Activated T-cell treated with anti-CD3 and anti-CD28 coated beads, Interleukin-2, amount 50 U/mL, for 72 hours (primary cell): ENCODE results near the gene TMEM178B. TPM values are rescaled to one million over a fixed set of nuclear protein-coding genes. Genes with fewer than 3 reads are reported as not detected.
"Not testable (repeated sequence)": the region's sequence is repeated elsewhere in the genome, so short reads cannot be mapped to it uniquely, and the experiment has no call there.

Experiments used
- ATAC-seq, 2 donors: fragments of 150-1000 bp; cut with Tn5 transposase; replicated peaks in 1 of 2; 2 replicates each; pipeline ENCODE4 v1.10.0; 2021; ENCODE audit warnings: moderate library complexity in 2 of 2, mild to moderate bottlenecking in 1 of 2
- DNase-seq, 2 donors: peaks; one replicate each; pipeline ENCODE4 v3.0.0; 2021 to 2022; ENCODE audit warnings: mixed read lengths in 1 of 2
- H3K27ac Mint-ChIP-seq: one replicate; pipeline ENCODE4 v1.8.0; 2022; ENCODE audit warnings: mild to moderate bottlenecking, moderate library complexity, mixed read lengths
- H3K27me3 Mint-ChIP-seq: one replicate; pipeline ENCODE4 v1.8.0; 2022; ENCODE audit warnings: low read depth, mixed read lengths
- H3K36me3 Mint-ChIP-seq, 2 donors: one replicate each; pipeline ENCODE4 v1.8.0; 2022; ENCODE audit warnings: mixed read lengths in 2 of 2, mild to moderate bottlenecking in 1 of 2; ENCODE audit not compliant: insufficient read depth in 2 of 2
- H3K4me1 Mint-ChIP-seq: one replicate; pipeline ENCODE4 v1.8.0; 2022; ENCODE audit warnings: low read depth, mixed read lengths
- H3K4me3 Mint-ChIP-seq, 2 donors: one replicate each; pipeline ENCODE4 v1.8.0; 2022; ENCODE audit warnings: mild to moderate bottlenecking in 2 of 2, mixed read lengths in 2 of 2, moderate library complexity in 2 of 2
- H3K9me3 Mint-ChIP-seq, 2 donors: one replicate each; pipeline ENCODE4 v1.8.0; 2022; ENCODE audit warnings: mixed read lengths in 2 of 2
- total RNA-seq, 2 donors: library from RNA; stranded (reverse); gene quantifications; one replicate each; pipeline ENCODE4 v1.2.3, GENCODE V29; 2022

The TMEM178B gene
- 1 to 10 TPM; 1.0 to 1.4 TPM for total RNA-seq

DNA sequence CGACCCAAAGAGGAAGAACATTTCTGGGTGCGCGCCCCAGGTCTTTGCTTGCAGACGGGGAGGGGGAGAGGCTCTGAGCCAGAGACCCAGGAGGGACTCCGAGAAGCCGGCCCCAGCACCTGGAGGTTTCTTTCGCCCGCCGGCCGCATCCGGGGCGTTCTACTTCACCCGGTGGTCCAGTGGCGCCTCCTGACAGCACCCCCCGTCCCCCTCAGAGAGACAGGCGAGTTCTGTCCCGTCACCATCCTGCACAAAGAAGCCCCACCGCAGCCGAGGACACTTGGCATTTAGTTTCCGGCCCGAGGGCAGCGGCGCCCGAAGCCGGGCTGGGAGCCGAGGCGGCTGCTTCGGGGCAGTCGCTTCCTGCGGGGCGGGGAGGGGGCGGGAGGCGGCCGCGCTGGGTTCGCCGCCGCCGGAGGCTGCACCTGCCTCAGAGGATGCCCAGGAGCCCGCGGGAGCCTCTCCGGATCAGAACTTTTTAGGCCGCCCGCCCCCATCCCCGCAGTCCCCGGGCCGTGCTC lies at the start of gene TMEM178B:
TMEM178B (plus strand) TSS at position 424 of the 521 bp plus-strand sequence.
- DNase-seq (peak; percentile 18 to 37), ATAC-seq (peak; percentile 32 to 44)
- peaks cover 0 to 3% of the 10 kb centered on the region in 2 donors for H3K36me3 Mint-ChIP-seq
- H3K4me3 Mint-ChIP-seq = peak within 1 kb of the TSS; percentile 86 to 92
- H3K9me3 Mint-ChIP-seq = no peaks in the 10 kb centered on the region
- H3K4me1 Mint-ChIP-seq = peaks cover 15% of the 10 kb centered on the region
- peaks cover 35% of the 10 kb centered on the region for H3K27me3 Mint-ChIP-seq
- H3K27ac Mint-ChIP-seq = no peak within 1 kb of the TSS

- H3K27ac Mint-ChIP-seq = no peak overlapping the region
- DNase-seq (no peak), ATAC-seq (no peak)
- no peak overlapping the region for H3K4me3 Mint-ChIP-seq
- peaks cover 10 to 12% of the 10 kb centered on the region in 2 donors for H3K9me3 Mint-ChIP-seq
- peaks cover 18% of the 10 kb centered on the region for H3K27me3 Mint-ChIP-seq
- H3K4me1 Mint-ChIP-seq = peaks cover 16% of the 10 kb centered on the region
- peaks cover 12% of the 10 kb centered on the region in 2 donors for H3K36me3 Mint-ChIP-seq
Observed at GRCh38 chr7:141024668-141025067, 49.2 kb upstream of the TMEM178B start.

- ATAC-seq = no peak
- H3K4me1 Mint-ChIP-seq = peaks cover 16% of the 10 kb centered on the region
- H3K27me3 Mint-ChIP-seq = peaks cover 15% of the 10 kb centered on the region
- peaks cover 12% of the 10 kb centered on the region in 2 donors for H3K36me3 Mint-ChIP-seq
- no peak overlapping the region for H3K4me3 Mint-ChIP-seq
- no peak overlapping the region for H3K27ac Mint-ChIP-seq
- DNase-seq = no peak
- peaks cover 10 to 12% of the 10 kb centered on the region in 2 donors for H3K9me3 Mint-ChIP-seq
Observed at GRCh38 chr7:141027043-141027442, 46.8 kb upstream of the TMEM178B start.

GRCh38 chr7:141028767-141029166 lies 45.1 kb upstream of the TMEM178B start:
- ATAC-seq = no peak
- no peak overlapping the region for H3K4me3 Mint-ChIP-seq
- peaks cover 7% of the 10 kb centered on the region for H3K4me1 Mint-ChIP-seq
- no peak for DNase-seq
- H3K9me3 Mint-ChIP-seq = peaks cover 9 to 10% of the 10 kb centered on the region in 2 donors
- peaks cover 14% of the 10 kb centered on the region for H3K27me3 Mint-ChIP-seq
- H3K36me3 Mint-ChIP-seq = peaks cover 10 to 14% of the 10 kb centered on the region in 2 donors
- H3K27ac Mint-ChIP-seq = no peak overlapping the region

- H3K36me3 Mint-ChIP-seq, H3K4me3 Mint-ChIP-seq, H3K9me3 Mint-ChIP-seq, DNase-seq, ATAC-seq, H3K27ac Mint-ChIP-seq, H3K4me1 Mint-ChIP-seq: not testable (repeated sequence)
- H3K27me3 Mint-ChIP-seq = peaks cover 18% of the 10 kb centered on the region
Observed at GRCh38 chr7:141032539-141033323, 41.1 kb upstream of the TMEM178B start.

GRCh38 chr7:141038100-141038499 lies 35.8 kb upstream of the TMEM178B start:
- not testable (repeated sequence) for DNase-seq, ATAC-seq, H3K9me3 Mint-ChIP-seq, H3K36me3 Mint-ChIP-seq, H3K4me3 Mint-ChIP-seq, H3K4me1 Mint-ChIP-seq, H3K27ac Mint-ChIP-seq
- peaks cover 19% of the 10 kb centered on the region for H3K27me3 Mint-ChIP-seq

DNA sequence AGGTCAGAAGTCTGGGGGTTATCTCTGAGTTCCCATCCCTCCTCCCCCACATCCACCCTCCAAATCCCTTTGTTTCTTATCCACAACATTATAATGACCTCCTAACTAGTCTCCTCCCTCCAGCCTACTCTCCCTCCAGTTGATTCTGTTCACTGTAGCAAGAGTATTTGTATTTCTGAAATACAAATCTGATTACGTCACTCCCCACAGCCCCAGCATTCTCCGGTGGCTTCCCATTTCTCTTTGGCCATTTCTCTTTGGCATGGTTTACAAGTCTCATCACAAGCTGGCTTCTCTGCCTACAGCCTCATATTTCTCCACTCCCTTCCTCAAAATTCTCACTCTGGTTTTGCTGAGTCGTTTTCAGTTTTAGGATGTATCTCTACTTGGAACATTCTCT lies 34.5 kb upstream of the TMEM178B start:
- no peak for DNase-seq
- no peaks in the 10 kb centered on the region for H3K4me1 Mint-ChIP-seq
- no peaks in the 10 kb centered on the region for H3K36me3 Mint-ChIP-seq
- no peak overlapping the region for H3K27ac Mint-ChIP-seq
- no peaks in the 10 kb centered on the region for H3K9me3 Mint-ChIP-seq
- no peak overlapping the region for H3K4me3 Mint-ChIP-seq
- ATAC-seq = no peak
- peaks cover 16% of the 10 kb centered on the region for H3K27me3 Mint-ChIP-seq

DNA sequence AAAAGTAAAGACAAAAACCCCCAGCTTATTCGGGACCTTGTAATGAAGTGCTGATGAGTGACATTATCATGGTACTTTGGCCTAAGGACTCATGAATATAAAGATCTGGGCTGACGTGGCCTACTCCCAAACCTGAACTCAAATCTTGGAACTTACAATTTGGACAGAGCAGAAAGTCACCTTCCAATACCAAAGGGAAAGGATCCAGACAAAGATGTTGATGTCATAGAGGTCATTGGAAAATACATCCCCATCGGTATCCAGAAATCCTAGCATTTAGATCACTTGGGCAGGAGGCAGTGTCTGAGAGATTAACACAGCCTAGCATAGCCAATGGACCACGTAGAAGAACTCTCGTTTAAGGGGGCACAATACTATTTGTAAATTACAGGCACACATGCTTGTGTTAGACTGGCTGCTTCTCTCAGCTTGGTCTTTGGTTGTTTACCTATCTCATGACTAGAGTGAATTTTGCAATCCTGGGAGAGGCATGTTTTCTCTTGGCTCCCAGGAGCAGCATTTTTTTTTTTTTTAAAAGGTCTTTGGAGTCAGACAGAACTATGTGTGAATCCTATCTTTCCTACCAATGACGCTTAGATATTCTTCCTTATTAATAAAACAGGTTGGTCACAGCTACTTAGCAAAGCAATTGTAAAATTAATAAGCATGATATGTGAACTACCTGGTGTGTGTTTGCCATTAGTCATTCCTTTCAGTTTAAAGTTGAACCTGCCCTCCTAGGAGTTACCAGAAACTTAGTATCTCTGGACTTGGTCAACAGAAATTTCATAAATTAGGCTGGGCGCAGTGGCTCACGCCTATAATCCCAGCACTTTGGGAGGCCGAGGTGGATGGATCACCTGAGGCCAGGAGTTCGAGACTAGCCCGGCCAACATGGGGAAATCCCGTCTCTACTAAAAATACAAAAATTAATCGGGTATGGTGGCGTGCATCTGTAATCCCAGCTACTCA lies 31.4 kb upstream of the TMEM178B start:
- no peaks in the 10 kb centered on the region for H3K9me3 Mint-ChIP-seq
- no peaks in the 10 kb centered on the region for H3K36me3 Mint-ChIP-seq
- H3K4me1 Mint-ChIP-seq = no peaks in the 10 kb centered on the region
- no peak overlapping the region for H3K27ac Mint-ChIP-seq
- H3K4me3 Mint-ChIP-seq = no peak overlapping the region
- H3K27me3 Mint-ChIP-seq = peaks cover 14% of the 10 kb centered on the region
- no peak for ATAC-seq
- DNase-seq = no peak

- H3K9me3 Mint-ChIP-seq = no peaks in the 10 kb centered on the region
- ATAC-seq (no peak), DNase-seq (no peak)
- no peaks in the 10 kb centered on the region for H3K36me3 Mint-ChIP-seq
- H3K27ac Mint-ChIP-seq = no peak overlapping the region
- H3K27me3 Mint-ChIP-seq = peaks cover 18% of the 10 kb centered on the region
- H3K4me3 Mint-ChIP-seq = no peak overlapping the region
- no peaks in the 10 kb centered on the region for H3K4me1 Mint-ChIP-seq
Observed at GRCh38 chr7:141043616-141044015, 30.2 kb upstream of the TMEM178B start.

GRCh38 chr7:141045126-141045841 lies 28.6 kb upstream of the TMEM178B start:
- no peaks in the 10 kb centered on the region for H3K36me3 Mint-ChIP-seq
- DNase-seq = no peak
- no peak overlapping the region for H3K4me3 Mint-ChIP-seq
- ATAC-seq = no peak
- peaks cover 19% of the 10 kb centered on the region for H3K27me3 Mint-ChIP-seq
- no peaks in the 10 kb centered on the region for H3K9me3 Mint-ChIP-seq
- H3K4me1 Mint-ChIP-seq = no peaks in the 10 kb centered on the region
- no peak overlapping the region for H3K27ac Mint-ChIP-seq

DNA sequence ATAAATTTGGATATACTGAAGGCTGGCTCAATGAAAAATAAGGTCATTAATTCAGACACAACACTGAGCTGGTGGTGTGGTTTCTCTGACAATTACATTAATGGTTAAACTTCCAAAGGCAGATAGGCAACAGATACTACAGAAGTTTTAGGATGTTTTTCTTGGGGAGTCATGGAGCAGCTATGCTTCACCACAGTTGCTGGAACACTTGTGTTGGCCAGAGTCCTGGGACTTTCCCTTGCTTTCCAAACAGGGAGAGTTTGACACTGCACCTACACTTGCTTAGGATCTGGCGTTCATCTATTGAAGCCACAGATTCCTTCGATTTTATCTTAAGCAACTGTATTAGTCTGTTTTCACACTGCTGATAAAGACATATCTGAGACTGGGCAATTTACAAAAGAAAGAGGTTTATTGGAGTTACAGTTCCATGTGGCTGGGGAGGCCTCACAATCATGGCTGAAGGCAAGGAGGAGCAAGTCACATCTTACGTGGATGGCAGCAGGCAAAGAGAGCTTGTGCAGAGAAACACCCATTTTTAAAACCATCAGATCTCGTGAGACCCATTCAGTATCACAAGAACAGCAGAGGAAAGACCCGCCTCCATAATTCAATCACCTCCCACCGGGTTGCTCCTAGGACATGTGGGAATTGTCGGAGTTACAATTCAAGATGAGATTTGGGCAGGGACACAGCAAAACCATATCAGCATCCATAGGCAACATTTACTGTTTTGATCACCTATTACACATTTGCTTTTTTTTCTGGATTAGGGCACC lies 27.8 kb upstream of the TMEM178B start:
- Mint-ChIP-seq H3K4me1 (no peaks in the 10 kb centered on the region), H3K27me3 (peaks cover 15% of the 10 kb centered on the region), H3K4me3 (no peak overlapping the region), H3K9me3 (no peaks in the 10 kb centered on the region), H3K36me3 (no peaks in the 10 kb centered on the region), H3K27ac (no peak overlapping the region)
- ATAC-seq (no peak), DNase-seq (no peak)

- H3K27me3 Mint-ChIP-seq = peaks cover 9% of the 10 kb centered on the region
- peak overlapping the region; percentile 39 to 46 for H3K4me3 Mint-ChIP-seq
- peaks cover 17% of the 10 kb centered on the region for H3K4me1 Mint-ChIP-seq
- peaks cover 0 to 2% of the 10 kb centered on the region in 2 donors for H3K36me3 Mint-ChIP-seq
- H3K27ac Mint-ChIP-seq = peak overlapping the region; percentile 44
- peak; percentile 66 to 68 for DNase-seq
- peaks cover 1 to 2% of the 10 kb centered on the region in 2 donors for H3K9me3 Mint-ChIP-seq
- ATAC-seq = peak; percentile 94 to 97
Observed at GRCh38 chr7:141053626-141054025, 20.2 kb upstream of the TMEM178B start.
